ES-I3 (cell line): ENCODE measurements around the gene MT1B.

ENCODE experiments used
- H3K36me3 ChIP-seq: 2 replicates; pipeline ENCODE4 v1.6.1; 2013; ENCODE audit warnings: mild to moderate bottlenecking, low read length, control low read depth, moderate library complexity; ENCODE audit not compliant: insufficient read depth
- H3K4me1 ChIP-seq: 2 replicates; pipeline ENCODE4 v1.6.1; 2013; ENCODE audit warnings: mild to moderate bottlenecking, control low read depth, low read length; ENCODE audit not compliant: insufficient read depth
- H3K9ac ChIP-seq: 2 replicates; pipeline ENCODE4 v1.6.1; 2013; ENCODE audit warnings: low read depth, mild to moderate bottlenecking, low read length, moderate library complexity
- H3K9me3 ChIP-seq: 2 replicates; pipeline ENCODE4 v1.6.1; 2013; ENCODE audit warnings: mild to moderate bottlenecking, low read length, moderate library complexity; ENCODE audit not compliant: control insufficient read depth, insufficient read depth

Gene MT1B

DNA sequence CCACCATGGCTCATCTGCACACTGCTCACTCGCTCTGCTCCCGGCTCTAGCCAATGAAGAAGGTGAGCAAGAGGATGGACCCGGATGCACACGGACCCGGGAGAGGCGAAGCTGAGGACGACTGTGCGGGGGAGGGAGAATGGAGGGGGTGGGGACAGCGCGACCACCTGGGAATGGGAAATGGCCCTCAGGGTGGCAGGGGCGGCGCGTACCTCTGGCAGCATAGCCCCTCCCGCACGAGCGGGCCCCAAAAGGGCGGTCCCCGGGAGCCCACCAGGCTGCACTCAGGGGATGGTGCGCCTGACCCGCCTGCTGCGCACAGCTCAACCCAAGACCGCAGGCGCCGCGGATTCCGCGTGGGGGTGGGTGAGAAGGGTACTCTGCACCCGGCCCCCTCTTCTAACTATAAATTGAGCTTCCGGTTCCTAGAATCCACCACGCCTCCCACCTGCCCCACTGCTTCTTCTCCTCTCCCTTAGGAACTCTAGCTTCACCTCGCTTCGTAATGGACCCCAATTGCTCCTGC is 24.1 kb downstream of the MT1B start:
- Histone ChIP-seq H3K36me3 (no peaks in the 10 kb centered on the region), H3K9ac (peak overlapping the region; percentile 61), H3K9me3 (no peaks in the 10 kb centered on the region), H3K4me1 (peaks cover 9% of the 10 kb centered on the region)

DNA sequence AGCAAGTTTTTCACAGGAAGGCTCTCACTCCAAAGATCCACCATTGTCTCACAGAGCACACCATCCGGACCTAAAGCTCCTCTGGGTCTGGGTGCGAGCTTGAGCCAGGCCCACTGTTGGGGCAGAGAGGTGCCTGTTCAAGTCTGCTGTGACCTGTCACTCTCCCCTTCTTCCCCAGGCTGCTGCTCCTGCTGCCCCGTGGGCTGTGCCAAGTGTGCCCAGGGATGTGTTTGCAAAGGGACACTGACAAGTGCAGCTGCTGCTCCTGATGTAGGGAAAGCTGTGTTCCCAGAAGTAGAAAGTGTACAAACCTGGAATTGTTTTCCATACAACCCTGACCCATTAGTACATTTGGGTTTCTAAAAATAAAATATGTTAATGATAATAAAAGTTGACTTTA is 25.8 kb downstream of the MT1B start:
- Histone ChIP-seq H3K36me3 (no peaks in the 10 kb centered on the region), H3K9me3 (no peaks in the 10 kb centered on the region), H3K9ac (no peak overlapping the region), H3K4me1 (peaks cover 14% of the 10 kb centered on the region)

DNA sequence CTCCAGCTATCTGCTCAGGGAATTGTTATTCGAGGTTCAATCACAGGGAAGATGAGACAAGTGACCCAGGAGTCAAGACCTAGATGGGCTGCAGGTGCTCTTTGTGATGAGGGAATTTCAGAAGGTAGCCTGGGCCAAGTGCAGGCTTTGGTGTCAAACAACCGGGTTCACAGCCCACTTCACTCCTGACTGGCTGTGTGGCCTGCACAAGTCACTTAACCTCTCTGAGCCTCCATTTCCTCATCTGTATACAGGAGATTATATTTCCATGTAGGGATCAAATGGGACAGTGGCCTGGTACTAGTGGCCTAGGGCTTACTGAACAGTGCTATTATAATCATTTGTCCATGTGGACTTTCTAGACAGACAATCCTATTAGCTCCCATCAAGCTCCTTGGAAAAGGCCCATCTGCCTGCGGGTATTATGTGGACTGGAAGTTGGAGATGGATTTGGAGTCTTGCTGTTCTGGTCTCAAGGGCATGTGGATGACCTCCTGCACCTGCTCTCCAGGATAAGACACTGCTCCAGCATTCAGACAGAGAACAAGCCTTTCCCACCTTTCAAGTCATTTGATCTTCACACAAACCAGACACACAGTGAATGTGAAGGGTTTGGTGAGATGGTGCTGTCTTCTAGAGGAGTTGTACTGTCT is 27.5 kb downstream of the MT1B start:
- Histone ChIP-seq H3K36me3 (no peaks in the 10 kb centered on the region), H3K9ac (no peak overlapping the region), H3K4me1 (peaks cover 19% of the 10 kb centered on the region), H3K9me3 (no peaks in the 10 kb centered on the region)

DNA sequence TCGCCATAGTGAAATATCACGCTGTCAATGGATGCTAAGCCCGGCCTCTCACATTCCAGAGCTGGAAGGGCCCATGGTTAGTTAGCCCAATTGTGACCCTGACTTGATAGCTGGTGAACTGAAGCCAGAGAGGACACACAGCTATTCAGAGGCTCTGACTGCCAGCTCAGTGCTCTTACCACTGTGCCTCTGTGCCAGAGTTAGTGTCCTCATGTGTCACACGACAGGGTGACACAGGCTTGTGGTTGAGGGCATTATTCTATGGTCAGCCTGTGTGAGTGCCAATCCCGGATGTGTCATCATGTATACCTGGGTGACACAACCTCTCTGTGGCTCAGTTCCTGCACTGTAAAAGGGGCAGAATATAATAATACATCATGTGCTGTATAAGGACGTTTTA is 28.1 kb downstream of the MT1B start:
- Histone ChIP-seq H3K36me3 (no peaks in the 10 kb centered on the region), H3K4me1 (peaks cover 16% of the 10 kb centered on the region), H3K9ac (no peak overlapping the region), H3K9me3 (no peaks in the 10 kb centered on the region)

DNA sequence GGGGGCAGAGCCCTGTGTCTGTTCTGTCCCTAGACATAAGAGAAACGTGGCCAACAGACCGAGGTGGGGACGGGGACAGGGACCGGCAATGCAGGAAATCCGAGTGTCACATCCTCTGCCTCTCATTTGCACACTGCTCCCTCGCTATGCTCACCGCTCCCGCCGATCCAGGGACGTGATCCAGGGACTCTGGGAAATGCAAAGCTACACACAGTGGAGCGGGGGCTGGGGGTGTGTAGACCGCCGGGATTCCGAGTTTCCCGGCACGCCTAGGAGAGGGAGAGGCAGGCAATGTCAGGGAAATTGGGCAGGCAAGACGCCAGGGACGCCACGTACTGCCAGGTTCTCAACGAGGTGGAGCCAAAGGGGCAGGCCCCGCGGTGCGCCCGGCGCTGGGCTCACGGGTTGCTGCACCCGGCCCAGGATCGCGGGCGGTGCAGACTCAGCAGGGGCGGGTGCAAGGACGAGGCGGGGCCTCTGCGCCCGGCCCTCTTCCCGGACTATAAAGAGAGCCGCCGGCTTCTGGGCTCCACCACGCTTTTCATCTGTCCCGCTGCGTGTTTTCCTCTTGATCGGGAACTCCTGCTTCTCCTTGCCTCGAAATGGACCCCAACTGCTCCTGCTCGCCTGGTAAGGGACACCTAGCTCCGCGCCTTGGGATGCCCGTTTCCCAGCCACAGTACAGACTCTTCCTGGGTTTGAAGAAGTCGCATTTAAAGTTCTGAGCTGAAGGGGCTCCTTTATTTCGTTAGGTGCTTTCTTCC is 30.4 kb downstream of the MT1B start, which contains the start of gene MT1X:
Gene MT1X (plus strand): TSS at position 532 of the 764 bp plus-strand sequence. CDS start 71 bp downstream, at position 603.
- H3K4me1 ChIP-seq: peaks cover 16% of the 10 kb centered on the region
- 0 out of 2 replicates have a peak, but pooled peaks cover 2% of the 10 kb centered on the region for H3K9me3 ChIP-seq

DNA sequence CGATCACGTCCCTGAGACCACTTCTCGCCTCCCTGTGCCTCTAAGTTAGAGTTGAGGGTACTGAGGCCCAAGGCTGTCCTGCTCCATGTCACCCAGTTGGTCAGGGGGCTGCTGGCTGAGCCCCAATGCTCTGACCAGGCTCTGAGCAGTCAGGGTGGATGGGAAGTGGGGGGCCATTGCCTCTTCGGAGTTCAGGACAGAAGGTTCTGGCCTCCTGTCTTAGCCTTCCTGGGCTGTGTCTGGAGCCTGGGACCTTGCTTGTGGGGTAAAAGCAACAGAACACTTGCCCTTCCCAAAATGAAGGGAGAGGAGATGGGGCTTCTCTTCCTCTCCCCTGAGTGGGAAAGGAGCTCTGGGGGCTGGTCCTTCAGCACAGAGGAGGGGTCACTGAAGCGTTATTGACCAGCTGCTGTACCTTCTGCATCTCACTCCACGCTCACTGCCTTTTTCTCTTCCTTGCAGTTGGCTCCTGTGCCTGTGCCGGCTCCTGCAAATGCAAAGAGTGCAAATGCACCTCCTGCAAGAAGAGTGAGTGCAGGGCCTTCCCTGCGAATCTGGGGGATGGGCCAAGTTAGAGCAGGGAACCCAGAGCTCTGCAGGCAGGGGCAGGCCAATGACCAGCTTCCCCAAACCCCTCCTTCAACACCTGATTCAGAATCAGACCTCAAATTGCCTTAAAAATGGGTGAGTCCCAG is 31.2 kb downstream of the MT1B start:
- 0 out of 2 replicates have a peak, but pooled peaks cover 2% of the 10 kb centered on the region for H3K9me3 ChIP-seq
- peaks cover 12% of the 10 kb centered on the region for H3K4me1 ChIP-seq
- H3K9ac ChIP-seq: peak overlapping the region; percentile 90
- no peaks in the 10 kb centered on the region for H3K36me3 ChIP-seq

More for the DNA sequence above, 30.4 kb downstream of the MT1B start, which contains the start of gene MT1X:
- peak within 1 kb of the TSS; percentile 90 for H3K9ac ChIP-seq
- H3K36me3 ChIP-seq: no peaks in the 10 kb centered on the region

DNA sequence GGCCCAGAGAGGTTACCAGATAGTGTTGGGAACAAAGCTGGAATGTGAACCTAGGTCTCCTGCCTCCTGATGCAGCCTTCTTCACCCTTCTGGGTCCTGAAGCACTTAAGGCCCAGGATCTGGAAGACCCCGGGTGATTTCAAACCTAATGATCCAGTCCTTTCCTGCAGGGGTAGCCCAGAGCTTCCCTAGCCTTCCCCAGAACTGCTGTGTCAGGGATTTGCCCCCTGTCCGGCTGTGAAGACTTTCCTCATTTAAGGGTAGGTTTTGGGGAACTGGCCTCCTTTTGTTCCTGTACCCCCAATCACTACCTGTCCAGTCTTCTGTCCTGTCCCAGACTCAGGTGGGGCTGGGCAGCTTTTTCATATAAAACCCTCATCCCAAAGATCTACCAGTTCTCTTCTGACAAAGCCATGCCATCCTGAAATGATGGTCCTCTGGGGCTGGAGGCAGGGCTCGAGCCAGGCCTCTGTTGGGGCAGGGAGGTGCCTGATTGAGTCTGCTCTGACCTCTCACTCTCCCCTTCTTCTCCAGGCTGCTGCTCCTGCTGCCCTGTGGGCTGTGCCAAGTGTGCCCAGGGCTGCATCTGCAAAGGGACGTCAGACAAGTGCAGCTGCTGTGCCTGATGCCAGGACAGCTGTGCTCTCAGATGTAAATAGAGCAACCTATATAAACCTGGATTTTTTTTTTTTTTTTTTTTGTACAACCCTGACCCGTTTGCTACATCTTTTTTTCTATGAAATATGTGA is 31.9 kb downstream of the MT1B start:
- peak overlapping the region; percentile 90 for H3K9ac ChIP-seq
- H3K4me1 ChIP-seq: peaks cover 12% of the 10 kb centered on the region
- H3K9me3 ChIP-seq: 0 out of 2 replicates have a peak, but pooled peaks cover 2% of the 10 kb centered on the region
- H3K36me3 ChIP-seq: no peaks in the 10 kb centered on the region

DNA sequence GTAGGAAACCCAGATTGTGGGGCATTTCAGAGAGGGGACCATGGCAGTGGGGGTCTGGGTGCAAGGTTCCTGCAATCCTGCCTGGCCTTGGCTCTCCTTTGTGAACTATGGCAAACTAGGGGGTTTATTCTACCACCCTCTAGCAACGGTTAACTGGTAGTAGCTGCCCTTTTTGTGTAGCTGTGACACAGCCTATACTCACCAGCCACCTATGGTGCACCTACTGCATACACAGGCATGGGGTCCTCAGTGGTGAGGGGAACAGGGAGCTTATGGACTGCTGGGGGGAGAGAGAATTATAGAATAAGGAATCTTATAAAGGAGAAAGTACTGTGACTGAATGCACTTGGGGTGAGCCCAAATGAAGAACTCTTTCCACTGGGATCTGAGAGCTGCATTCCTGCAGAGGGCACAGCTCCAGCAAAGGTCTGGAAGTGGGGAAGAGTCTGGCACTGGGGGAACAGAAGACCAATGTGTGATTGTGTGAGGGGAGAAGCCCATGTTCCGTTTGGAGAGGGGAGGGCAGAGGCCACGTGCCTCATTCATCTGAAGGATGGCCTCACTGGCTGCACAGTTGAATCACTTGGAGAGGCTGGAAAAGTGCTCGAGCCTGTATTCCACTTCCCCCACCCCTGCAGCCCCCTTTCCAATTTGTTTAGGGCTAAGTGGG is 32.7 kb downstream of the MT1B start:
- Histone ChIP-seq H3K4me1 (peaks cover 12% of the 10 kb centered on the region), H3K9ac (no peak overlapping the region), H3K36me3 (no peaks in the 10 kb centered on the region), H3K9me3 (0 out of 2 replicates have a peak, but pooled peaks cover 2% of the 10 kb centered on the region)

DNA sequence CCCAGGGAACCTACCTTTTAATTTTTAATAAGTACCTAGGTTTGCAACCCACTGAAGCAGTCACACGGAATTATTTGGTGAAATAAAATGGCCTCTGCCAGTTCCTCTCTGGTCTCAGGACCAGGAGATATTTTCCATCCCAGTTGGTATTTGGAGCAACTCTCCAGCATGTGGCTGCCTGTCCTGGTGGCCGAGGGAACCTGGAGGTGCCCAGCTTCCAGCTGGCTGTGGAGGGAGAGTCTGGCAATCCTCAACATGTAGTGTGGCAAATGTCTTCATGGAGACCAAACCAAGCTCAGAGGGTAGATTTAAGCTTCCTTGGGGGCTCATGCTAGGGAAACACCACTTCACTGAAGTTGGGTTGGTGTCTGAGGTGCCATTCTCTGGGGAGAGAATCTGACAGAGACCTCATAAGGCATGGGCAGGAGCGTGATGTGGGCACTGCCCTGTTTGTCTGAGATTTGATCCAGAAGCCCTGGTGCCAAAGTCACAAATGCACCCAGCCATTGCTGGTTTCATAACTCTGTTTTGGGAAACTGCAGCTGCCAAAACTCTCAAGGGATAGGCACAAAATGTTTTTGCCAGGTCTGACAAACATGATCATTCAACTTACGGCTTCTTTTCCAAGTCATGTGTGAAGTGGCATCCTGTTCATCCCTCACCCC is 33.4 kb downstream of the MT1B start:
- Histone ChIP-seq H3K9ac (no peak overlapping the region), H3K4me1 (peaks cover 12% of the 10 kb centered on the region), H3K9me3 (0 out of 2 replicates have a peak, but pooled peaks cover 2% of the 10 kb centered on the region), H3K36me3 (no peaks in the 10 kb centered on the region)

DNA sequence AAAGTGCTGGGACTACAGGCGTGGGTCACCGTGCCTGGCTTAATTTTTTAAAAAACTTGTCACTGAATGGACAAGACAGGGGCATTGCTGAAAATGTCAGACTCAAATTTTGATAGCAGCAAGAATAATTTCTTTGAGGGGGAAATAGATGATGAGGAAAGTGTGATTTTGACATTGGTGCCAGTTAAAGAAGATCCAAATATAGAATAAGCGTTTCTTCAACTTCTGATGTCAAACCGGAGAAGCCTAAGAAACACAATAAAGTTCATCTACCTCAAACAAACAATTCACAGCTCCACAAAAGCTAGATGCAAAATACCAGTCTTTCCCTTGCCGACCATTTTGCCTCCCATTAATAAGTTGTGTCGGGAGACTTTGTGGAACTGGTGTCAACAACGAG is 35.1 kb downstream of the MT1B start:
- Histone ChIP-seq H3K9me3 (0 out of 2 replicates have a peak, but pooled peaks cover 2% of the 10 kb centered on the region), H3K9ac (no peak overlapping the region), H3K36me3 (no peaks in the 10 kb centered on the region), H3K4me1 (peaks cover 13% of the 10 kb centered on the region)

DNA sequence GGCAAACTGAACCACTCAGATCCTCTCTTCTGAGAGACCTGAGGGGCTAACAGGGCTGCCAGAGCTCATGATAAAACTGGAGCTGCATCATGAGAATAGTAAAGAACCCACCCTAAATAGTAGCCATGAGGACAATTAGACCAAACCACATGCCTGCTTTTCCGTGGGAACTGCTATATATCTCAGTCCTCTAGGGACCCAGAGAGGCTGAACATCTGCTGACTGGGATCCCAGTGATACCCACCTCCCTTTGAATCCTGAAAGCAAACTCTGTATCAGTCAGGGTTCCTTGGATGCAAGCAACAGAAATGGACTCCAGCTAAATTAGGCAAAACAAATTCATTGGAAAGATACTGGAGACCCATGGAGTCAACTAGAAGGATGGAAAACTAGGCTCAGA is 37.1 kb downstream of the MT1B start:
- peaks cover 8% of the 10 kb centered on the region; the same call in 1 of the 2 replicates for H3K4me1 ChIP-seq
- no peaks in the 10 kb centered on the region for H3K36me3 ChIP-seq
- no peak overlapping the region for H3K9ac ChIP-seq
- H3K9me3 ChIP-seq: 0 out of 2 replicates have a peak, but pooled peaks cover 2% of the 10 kb centered on the region

DNA sequence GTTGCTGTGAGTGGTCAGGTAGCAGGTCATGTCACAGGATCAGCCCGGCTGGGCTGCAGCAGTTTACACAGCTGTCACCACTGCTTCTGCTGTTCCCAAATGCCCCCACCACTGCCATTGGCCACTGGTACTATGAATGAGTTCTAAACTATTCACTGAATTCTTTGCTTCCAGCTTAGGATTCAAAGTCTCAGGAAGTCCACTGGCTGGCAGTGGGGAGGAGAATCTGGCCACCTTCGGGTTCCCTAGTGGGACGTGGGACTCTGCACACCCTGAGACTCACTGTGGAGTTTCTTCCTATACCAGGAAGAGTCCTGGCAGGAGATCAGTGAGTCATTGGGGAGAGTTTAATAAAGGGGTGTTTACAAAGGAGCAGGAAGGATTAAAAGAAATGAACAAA is 37.5 kb downstream of the MT1B start:
- Histone ChIP-seq H3K4me1 (peaks cover 8% of the 10 kb centered on the region; the same call in 1 of the 2 replicates), H3K9me3 (0 out of 2 replicates have a peak, but pooled peaks cover 2% of the 10 kb centered on the region), H3K36me3 (no peaks in the 10 kb centered on the region), H3K9ac (no peak overlapping the region)
